ENCODE data around the gene TSPAN18. TPM values are rescaled to one million over a fixed set of nuclear protein-coding genes. Genes with fewer than 3 reads are reported as not detected.

The TSPAN18 gene
- total RNA-seq, 2 experiments from 2014 or later = 5.8 to 8.2 TPM

DNA sequence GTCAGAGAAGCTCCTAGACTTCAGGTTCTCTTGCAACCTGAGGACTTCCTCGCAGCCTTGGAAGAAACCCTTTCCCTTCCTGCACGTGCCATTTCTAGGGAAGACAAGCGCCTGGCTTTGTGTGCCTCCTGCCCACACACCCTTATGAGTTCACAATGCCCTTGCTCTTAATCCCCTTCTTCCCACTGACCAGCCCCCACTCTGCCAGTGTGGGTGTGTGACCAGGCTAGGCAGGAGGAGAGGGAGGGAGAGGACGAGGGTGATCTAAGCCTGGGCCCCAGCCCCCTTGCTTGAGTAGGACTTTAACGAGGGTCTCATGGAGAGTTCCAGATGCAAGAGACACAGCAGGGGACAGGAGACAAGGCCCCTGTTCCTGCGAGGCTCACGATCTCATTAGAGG is 193.7 kb downstream of the TSPAN18 start:
- Mint-ChIP-seq H3K9me3 (no peaks in the 10 kb centered on the region), H3K4me1 (ENCODE audit: low read depth) (no peaks in the 10 kb centered on the region), H3K4me3 (no peak overlapping the region), H3K36me3 (no peaks in the 10 kb centered on the region), H3K27ac (no peak overlapping the region), H3K27me3 (no peaks in the 10 kb centered on the region)
- intact Hi-C loops (cut with micrococcal nuclease) = no loop called here
- ChIA-PET CTCF (interaction anchor here (0.9 to 1.7 kb wide), 2 partner anchors 182 to 185 kb away, joined by 3 to 4 read pairs; no protein-coding TSS in a partner anchor), POLR2A (no interaction called here)
- no peak for DNase-seq

DNA sequence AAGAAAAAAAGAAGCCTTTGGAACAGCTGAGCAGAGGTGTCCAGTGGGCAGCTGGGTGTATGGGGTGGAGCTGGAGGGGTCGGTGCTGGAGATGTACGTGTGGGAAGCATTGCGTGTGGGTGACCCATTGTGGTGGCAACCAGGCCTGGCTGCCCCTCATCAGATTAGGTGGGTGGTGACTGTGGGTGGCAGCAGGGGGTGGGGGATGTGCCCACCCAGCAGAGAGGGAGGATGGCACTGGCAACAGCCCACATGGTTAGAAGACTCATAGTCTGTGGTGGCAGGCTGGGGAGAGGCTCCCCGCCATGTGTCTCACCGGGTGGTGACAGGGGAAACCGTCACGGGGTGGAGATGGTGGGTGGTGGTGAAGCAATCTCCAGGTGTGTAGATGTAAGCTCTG is 196.4 kb downstream of the TSPAN18 start:
- Mint-ChIP-seq H3K27me3 (no peaks in the 10 kb centered on the region), H3K4me3 (no peak overlapping the region), H3K36me3 (no peaks in the 10 kb centered on the region), H3K9me3 (no peaks in the 10 kb centered on the region), H3K4me1 (ENCODE audit: low read depth) (no peaks in the 10 kb centered on the region), H3K27ac (no peak overlapping the region)
- CTCF ChIA-PET = interaction anchor here (1.0 kb wide), 1 partner anchor 12 kb away, joined by 3 read pairs; no protein-coding TSS in a partner anchor
- DNase-seq = no peak
- POLR2A ChIA-PET = no interaction called here
- intact Hi-C loops (cut with micrococcal nuclease) = no loop called here

DNA sequence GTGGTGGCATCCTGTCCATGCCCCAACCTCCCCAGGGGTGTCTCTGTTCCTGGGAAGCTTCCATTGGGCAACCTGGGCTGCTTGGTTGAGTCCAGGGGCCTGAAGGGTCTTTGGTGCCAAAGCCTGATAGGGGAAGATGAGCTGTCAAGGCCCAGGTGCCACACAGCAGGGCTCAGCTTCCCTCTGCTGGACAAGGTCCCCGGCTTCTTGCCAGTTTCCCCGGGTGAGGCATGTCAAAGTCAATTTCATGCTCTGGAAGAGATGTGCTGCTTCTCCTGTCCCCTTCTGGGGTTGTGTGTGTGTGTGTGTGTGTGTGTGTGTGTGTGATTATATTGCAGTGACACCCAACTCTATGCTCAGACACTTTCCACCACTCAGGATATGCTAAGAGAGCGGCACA is 197.0 kb downstream of the TSPAN18 start:
- Mint-ChIP-seq H3K27ac (no peak overlapping the region), H3K4me1 (ENCODE audit: low read depth) (no peaks in the 10 kb centered on the region), H3K9me3 (no peaks in the 10 kb centered on the region), H3K4me3 (no peak overlapping the region), H3K27me3 (no peaks in the 10 kb centered on the region), H3K36me3 (no peaks in the 10 kb centered on the region)
- intact Hi-C loops (cut with micrococcal nuclease) = no loop called here
- POLR2A ChIA-PET = no interaction called here
- no peak for DNase-seq
- CTCF ChIA-PET = interaction anchor here (1.0 kb wide), 1 partner anchor 180 kb away, joined by 3 read pairs; no protein-coding TSS in a partner anchor

DNA sequence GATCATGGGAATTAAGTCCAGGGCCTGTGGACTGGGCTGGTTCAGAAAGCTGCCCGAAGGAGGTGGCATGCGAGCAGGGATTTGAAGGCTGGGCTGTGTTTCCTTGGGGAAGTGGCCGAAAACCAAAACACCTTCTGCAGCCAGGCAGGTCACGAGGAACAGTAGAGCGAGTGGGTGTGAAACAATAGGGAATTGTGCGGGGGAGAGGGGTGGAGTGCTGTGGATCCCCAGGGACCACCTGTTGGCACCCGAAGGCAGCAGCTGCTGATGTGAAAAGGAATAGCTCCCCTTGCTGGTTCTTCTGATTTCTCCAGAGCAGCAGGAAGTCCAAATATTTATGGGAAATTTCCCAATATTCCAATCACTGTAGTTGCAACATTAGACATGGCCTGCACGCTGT is 199.3 kb downstream of the TSPAN18 start:
- no peak for DNase-seq
- H3K27ac Mint-ChIP-seq = no peak overlapping the region
- no peaks in the 10 kb centered on the region for H3K27me3 Mint-ChIP-seq
- ChIA-PET CTCF (interaction anchor here (0.9 to 24.0 kb wide), 15 partner anchors 11 to 408 kb away, joined by 3 to 1143 read pairs (median 8); no protein-coding TSS in a partner anchor), POLR2A (no interaction called here)
- H3K4me3 Mint-ChIP-seq = no peak overlapping the region
- H3K4me1 Mint-ChIP-seq (ENCODE audit: low read depth) = no peaks in the 10 kb centered on the region
- intact Hi-C loops (cut with micrococcal nuclease) = no loop called here
- H3K36me3 Mint-ChIP-seq = no peaks in the 10 kb centered on the region
- no peaks in the 10 kb centered on the region for H3K9me3 Mint-ChIP-seq

DNA sequence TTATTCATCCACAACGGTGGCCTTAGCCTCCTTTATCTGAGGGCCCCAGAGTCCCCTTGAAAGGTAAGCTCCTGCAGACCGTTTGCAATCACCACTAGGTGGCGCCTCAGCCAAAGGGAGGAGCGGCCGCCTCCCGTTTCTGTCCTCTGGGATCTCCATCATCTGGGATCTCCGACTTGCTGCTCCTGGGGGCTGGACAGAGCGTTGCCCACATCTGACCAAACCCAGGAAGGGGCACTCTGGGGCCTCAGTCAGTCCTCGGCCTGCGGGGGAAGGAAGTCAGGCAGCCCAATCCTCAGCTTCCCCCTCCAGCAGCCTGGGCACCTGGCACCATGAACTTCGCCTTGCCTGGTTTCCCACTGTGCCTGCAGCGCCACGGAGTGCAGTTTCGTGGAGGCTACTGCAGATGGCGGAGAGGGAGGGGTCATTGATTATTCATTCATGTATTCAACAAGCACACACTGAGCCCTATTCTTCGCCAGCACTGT is 200.5 kb downstream of the TSPAN18 start:
- no peaks in the 10 kb centered on the region for H3K27me3 Mint-ChIP-seq
- intact Hi-C loops (cut with micrococcal nuclease) = loop anchor here (1.0 kb wide), 1 partner anchor 178 kb away; no protein-coding TSS in a partner anchor
- ChIA-PET CTCF (interaction anchor here (0.6 to 24.0 kb wide), 53 partner anchors 8 to 1003 kb away, joined by 3 to 1143 read pairs (median 4); no protein-coding TSS in a partner anchor), POLR2A (no interaction called here)
- no peaks in the 10 kb centered on the region for H3K4me1 Mint-ChIP-seq (ENCODE audit: low read depth)
- H3K36me3 Mint-ChIP-seq = no peaks in the 10 kb centered on the region
- no peaks in the 10 kb centered on the region for H3K9me3 Mint-ChIP-seq
- peak; percentile 67 for DNase-seq
- H3K27ac Mint-ChIP-seq = no peak overlapping the region
- no peak overlapping the region for H3K4me3 Mint-ChIP-seq

GRCh38 chr11:44928144-44928543 is 201.4 kb downstream of the TSPAN18 start:
- no peak for DNase-seq
- Mint-ChIP-seq H3K4me3 (no peak overlapping the region), H3K27me3 (no peaks in the 10 kb centered on the region), H3K4me1 (ENCODE audit: low read depth) (no peaks in the 10 kb centered on the region), H3K27ac (no peak overlapping the region), H3K9me3 (no peaks in the 10 kb centered on the region), H3K36me3 (no peaks in the 10 kb centered on the region)
- ChIA-PET POLR2A (no interaction called here), CTCF (interaction anchor here (1.0 to 24.0 kb wide), 13 partner anchors 9 to 557 kb away, joined by 3 to 1143 read pairs (median 6); no protein-coding TSS in a partner anchor)
- intact Hi-C loops (cut with micrococcal nuclease) = no loop called here

DNA sequence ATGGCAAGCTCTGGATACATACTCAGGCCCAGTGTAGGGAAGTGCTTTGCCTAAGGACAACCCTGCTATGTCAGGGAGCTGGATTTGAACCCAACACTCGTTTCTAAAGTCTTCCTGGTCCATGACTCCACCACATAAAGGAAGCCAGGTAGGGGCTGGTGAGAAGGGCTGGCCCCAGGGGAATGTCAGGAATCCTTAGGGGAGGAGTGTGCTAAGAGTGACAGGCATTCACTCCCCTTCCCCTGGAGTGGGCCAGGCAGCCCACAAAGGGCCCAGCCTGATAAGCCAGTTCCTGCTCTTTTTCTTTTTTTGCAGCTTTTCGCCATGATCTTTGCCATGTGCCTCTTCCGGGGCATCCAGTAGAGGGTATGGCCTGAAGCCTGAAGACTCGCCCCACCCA is 202.1 kb downstream of the TSPAN18 start:
- Mint-ChIP-seq H3K9me3 (no peaks in the 10 kb centered on the region), H3K36me3 (no peaks in the 10 kb centered on the region), H3K4me1 (ENCODE audit: low read depth) (no peaks in the 10 kb centered on the region), H3K27ac (no peak overlapping the region), H3K27me3 (no peaks in the 10 kb centered on the region), H3K4me3 (no peak overlapping the region)
- no peak for DNase-seq
- CTCF ChIA-PET = interaction anchor here (0.7 to 24.0 kb wide), 10 partner anchors 9 to 557 kb away, joined by 3 to 1143 read pairs (median 9); no protein-coding TSS in a partner anchor
- intact Hi-C loops (cut with micrococcal nuclease) = no loop called here
- POLR2A ChIA-PET = no interaction called here

GRCh38 chr11:44930588-44931302 is 204.0 kb downstream of the TSPAN18 start:
- Mint-ChIP-seq H3K4me3 (no peak overlapping the region), H3K27me3 (no peaks in the 10 kb centered on the region)

GRCh38 chr11:44931466-44931865 is 204.7 kb downstream of the TSPAN18 start:
- Mint-ChIP-seq H3K27ac (no peak overlapping the region), H3K36me3 (no peaks in the 10 kb centered on the region), H3K4me1 (ENCODE audit: low read depth) (no peaks in the 10 kb centered on the region), H3K9me3 (no peaks in the 10 kb centered on the region), H3K27me3 (no peaks in the 10 kb centered on the region), H3K4me3 (no peak overlapping the region)
- DNase-seq = no peak
- ChIA-PET CTCF (interaction anchor here (1.3 to 24.0 kb wide), 2 partner anchors 20 to 170 kb away, joined by 6 to 1143 read pairs; no protein-coding TSS in a partner anchor), POLR2A (no interaction called here)
- intact Hi-C loops (cut with micrococcal nuclease) = loop anchor here (10.0 kb wide), 1 partner anchor 843 kb away; no protein-coding TSS in a partner anchor

More at GRCh38 chr11:44930588-44931302, 204.0 kb downstream of the TSPAN18 start:
- CTCF ChIA-PET = interaction anchor here (1.0 to 24.0 kb wide), 4 partner anchors 10 to 402 kb away, joined by 3 to 1143 read pairs (median 4); no protein-coding TSS in a partner anchor
- Mint-ChIP-seq H3K9me3 (no peaks in the 10 kb centered on the region), H3K4me1 (ENCODE audit: low read depth) (no peaks in the 10 kb centered on the region), H3K27ac (no peak overlapping the region), H3K36me3 (no peaks in the 10 kb centered on the region)
- intact Hi-C loops (cut with micrococcal nuclease) = loop anchor here (10.0 kb wide), 1 partner anchor 844 kb away; no protein-coding TSS in a partner anchor
- POLR2A ChIA-PET = no interaction called here
- no peak for DNase-seq

GRCh38 chr11:44934110-44934509 is 207.3 kb downstream of the TSPAN18 start:
- H3K27ac Mint-ChIP-seq = no peak overlapping the region
- POLR2A ChIA-PET = no interaction called here

DNA sequence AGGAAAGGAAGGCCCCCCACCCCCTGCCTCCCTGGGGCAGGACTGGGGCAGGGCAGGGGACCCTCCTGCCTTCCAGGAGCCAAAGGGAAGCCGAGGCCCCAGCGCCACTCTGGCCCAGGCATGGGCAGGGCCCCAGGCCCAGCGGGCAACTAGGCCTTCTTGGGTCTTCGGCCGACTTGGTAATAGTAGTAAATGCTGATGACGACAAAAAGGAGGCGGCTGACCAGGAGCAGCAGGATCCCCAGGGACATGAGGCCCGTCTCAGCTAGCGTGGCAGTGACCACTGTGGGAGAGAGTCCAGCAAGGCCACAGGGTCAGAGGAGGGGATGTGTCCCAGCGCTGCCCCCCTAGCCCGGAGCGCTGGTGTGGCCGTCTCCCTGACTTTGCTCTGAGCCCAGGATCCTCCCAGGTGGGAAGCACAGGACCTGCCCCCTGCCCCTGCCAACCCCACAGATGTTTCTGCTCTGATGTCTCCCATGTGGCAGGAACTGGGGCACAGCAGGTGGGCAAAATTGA is 208.0 kb downstream of the TSPAN18 start:
- Mint-ChIP-seq H3K4me3 (no peak overlapping the region), H3K4me1 (ENCODE audit: low read depth) (no peaks in the 10 kb centered on the region), H3K36me3 (no peaks in the 10 kb centered on the region), H3K9me3 (no peaks in the 10 kb centered on the region), H3K27ac (no peak overlapping the region), H3K27me3 (no peaks in the 10 kb centered on the region)
- POLR2A ChIA-PET = no interaction called here
- intact Hi-C loops (cut with micrococcal nuclease) = loop anchor here (5.0 to 10.0 kb wide), 2 partner anchors 398 to 840 kb away; no protein-coding TSS in a partner anchor
- CTCF ChIA-PET = interaction anchor here (2.0 to 24.0 kb wide), 2 partner anchors 15 to 167 kb away, joined by 13 to 1143 read pairs; partner anchors contain the start of gene TP53I11
- no peak for DNase-seq

More at GRCh38 chr11:44934110-44934509, 207.3 kb downstream of the TSPAN18 start:
- H3K27me3 Mint-ChIP-seq = no peaks in the 10 kb centered on the region
- CTCF ChIA-PET = interaction anchor here (0.7 to 24.0 kb wide), 3 partner anchors 168 to 397 kb away, joined by 3 to 1143 read pairs (median 3); no protein-coding TSS in a partner anchor
- no peaks in the 10 kb centered on the region for H3K9me3 Mint-ChIP-seq
- H3K4me3 Mint-ChIP-seq = no peak overlapping the region
- intact Hi-C loops (cut with micrococcal nuclease) = loop anchor here (10.0 kb wide), 1 partner anchor 841 kb away; no protein-coding TSS in a partner anchor
- no peaks in the 10 kb centered on the region for H3K36me3 Mint-ChIP-seq
- no peaks in the 10 kb centered on the region for H3K4me1 Mint-ChIP-seq (ENCODE audit: low read depth)
- DNase-seq = no peak

GRCh38 chr11:44936525-44936924 is 209.8 kb downstream of the TSPAN18 start:
- DNase-seq = peak; percentile 89
- POLR2A ChIA-PET = interaction anchor here (0.6 to 1.0 kb wide), 2 partner anchors 164 to 169 kb away, joined by 4 to 6 read pairs; no protein-coding TSS in a partner anchor
- Mint-ChIP-seq H3K36me3 (no peaks in the 10 kb centered on the region), H3K4me3 (no peak overlapping the region), H3K27me3 (no peaks in the 10 kb centered on the region), H3K9me3 (no peaks in the 10 kb centered on the region), H3K27ac (no peak overlapping the region), H3K4me1 (ENCODE audit: low read depth) (no peaks in the 10 kb centered on the region)
- CTCF ChIA-PET = interaction anchor here (0.6 to 24.0 kb wide), 39 partner anchors 9 to 907 kb away, joined by 3 to 1143 read pairs (median 4); partner anchors contain the start of genes CD82 and TP53I11
- intact Hi-C loops (cut with micrococcal nuclease) = loop anchor here (1.0 to 10.0 kb wide), 3 partner anchors 167 to 838 kb away; no protein-coding TSS in a partner anchor
